Keratinocyte (primary cell): Measurements from ENCODE around the gene LHFPL6. TPM values are rescaled to one million over a fixed set of nuclear protein-coding genes. Genes with fewer than 3 reads are reported as not detected.

Experiments used
- DNase-seq: peaks from one replicate; pipeline ENCODE4 v3.0.0-alpha.2; 2011; ENCODE audit warnings: low read depth, missing footprints, low spot score
- FAIRE-seq: peaks from 2 replicates; lab custom pipeline; 2011; peaks lifted over from hg19 to GRCh38; lab: Jason Lieb, UNC
- H2AFZ ChIP-seq: 2 replicates; pipeline ENCODE4 v1.6.0; 2012; ENCODE audit warnings: low read length, control low read depth, inconsistent platforms; ENCODE audit not compliant: control insufficient read depth
- H3K27ac ChIP-seq: 2 replicates; pipeline ENCODE4 v1.5.1; 2011; ENCODE audit warnings: low read length; ENCODE audit not compliant: control insufficient read depth, insufficient read depth
- H3K27me3 ChIP-seq: 3 replicates; pipeline ENCODE4 v1.6.0; 2011; ENCODE audit warnings: low read length; ENCODE audit not compliant: control insufficient read depth, insufficient read depth; ENCODE audit errors: extremely low read depth
- H3K36me3 ChIP-seq, 2 experiments: 2 replicates in 1 of 2; 3 replicates in 1 of 2; pipeline ENCODE4 v1.5.1; 2011; ENCODE audit warnings: low read length in 2 of 2, mild to moderate bottlenecking in 1 of 2; ENCODE audit not compliant: control insufficient read depth in 2 of 2, insufficient read depth in 2 of 2; ENCODE audit errors: extremely low read depth in 1 of 2
- H3K4me1 ChIP-seq: 3 replicates; pipeline ENCODE4 v1.5.1; 2011; ENCODE audit warnings: low read length; ENCODE audit not compliant: control insufficient read depth, insufficient read depth; ENCODE audit errors: extremely low read depth
- H3K4me2 ChIP-seq: 3 replicates; pipeline ENCODE4 v1.6.0; 2011; ENCODE audit warnings: low read depth, low read length; ENCODE audit not compliant: control insufficient read depth, insufficient read depth; ENCODE audit errors: extremely low read depth
- H3K4me3 ChIP-seq, 3 experiments: fragments of 200-600 bp in 1 of 3; sonication (generic) in 1 of 3; 2 replicates in 2 of 3; 3 replicates in 1 of 3; pipeline ENCODE4 v1.5.1; 2011 to 2016; ENCODE audit warnings: low read length in 3 of 3, mild to moderate bottlenecking in 3 of 3, control low read depth in 2 of 3, inconsistent platforms in 1 of 3, low read depth in 1 of 3, mixed read lengths in 1 of 3, mixed run types in 1 of 3, moderate library complexity in 1 of 3; ENCODE audit not compliant: control insufficient read depth in 2 of 3, insufficient read depth in 2 of 3; ENCODE audit errors: extremely low read depth in 1 of 3
- H3K79me2 ChIP-seq: 2 replicates; pipeline ENCODE4 v1.6.0; 2012; ENCODE audit warnings: low read length; ENCODE audit not compliant: control insufficient read depth, insufficient read depth
- H3K9ac ChIP-seq: 3 replicates; pipeline ENCODE4 v1.6.0; 2011; ENCODE audit warnings: low read length; ENCODE audit not compliant: control insufficient read depth, insufficient read depth; ENCODE audit errors: extremely low read depth
- H3K9me1 ChIP-seq: 3 replicates; pipeline ENCODE4 v1.6.0; 2011; ENCODE audit warnings: low read length; ENCODE audit not compliant: control insufficient read depth, insufficient read depth; ENCODE audit errors: extremely low read depth
- H3K9me3 ChIP-seq: 2 replicates; pipeline ENCODE4 v1.5.1; 2012; ENCODE audit warnings: low read depth, low read length; ENCODE audit not compliant: control insufficient read depth
- H4K20me1 ChIP-seq: 3 replicates; pipeline ENCODE4 v1.6.0; 2011; ENCODE audit warnings: low read length; ENCODE audit not compliant: control insufficient read depth, insufficient read depth; ENCODE audit errors: extremely low read depth
- EZH2 ChIP-seq: IDR thresholded peaks from one replicate; pipeline ENCODE4 v1.6.1; 2012; ENCODE audit warnings: inconsistent platforms, mild to moderate bottlenecking, low read length, moderate library complexity
- dilution Hi-C: fragments of 300-500 bp; cut with MboI; formaldehyde crosslinking; loops from one replicate; pipeline ENCODE4 v1.7.0; 2020; ENCODE audit warnings: low sequenced_read_pairs; ENCODE audit not compliant: extremely low pct_ligation_motif_present
- polyA plus RNA-seq, 5 experiments: library from polyadenylated mRNA; depleted of rRNA in 3 of 5; stranded (reverse) in 3 of 5; stranded (forward) in 1 of 5; unstranded in 1 of 5; fragments of >200 nt; gene quantifications; 1 replicate in 1 of 5; 2 replicates in 3 of 5; 3 replicates in 1 of 5; pipeline versions ENCODE4 v1.2.1 to v1.2.3, GENCODE V29; 2011 to 2012; ENCODE audit warnings: missing spikeins in 2 of 5, low read depth in 1 of 5, low replicate concordance in 1 of 5
- TF ChIP-seq, protein P1 (sequence below), 3 experiments: IDR thresholded peaks in 1 of 3; conservative IDR thresholded peaks in 1 of 3; optimal IDR thresholded peaks in 1 of 3; 2 replicates in 2 of 3; 3 replicates in 1 of 3; pipeline versions ENCODE3 to v1.5.1; 2011; ENCODE audit warnings: low read length in 3 of 3, mild to moderate bottlenecking in 3 of 3, moderate library complexity in 2 of 3, control low read depth in 1 of 3, inconsistent platforms in 1 of 3; ENCODE audit not compliant: insufficient read depth in 2 of 3; ENCODE audit errors: extremely low read depth in 1 of 3

The LHFPL6 gene
- polyA plus RNA-seq, 1 donor (not counting 4 experiments of a cell fraction or from before 2014, with no cell fraction given) = 15.8 TPM

DNA sequence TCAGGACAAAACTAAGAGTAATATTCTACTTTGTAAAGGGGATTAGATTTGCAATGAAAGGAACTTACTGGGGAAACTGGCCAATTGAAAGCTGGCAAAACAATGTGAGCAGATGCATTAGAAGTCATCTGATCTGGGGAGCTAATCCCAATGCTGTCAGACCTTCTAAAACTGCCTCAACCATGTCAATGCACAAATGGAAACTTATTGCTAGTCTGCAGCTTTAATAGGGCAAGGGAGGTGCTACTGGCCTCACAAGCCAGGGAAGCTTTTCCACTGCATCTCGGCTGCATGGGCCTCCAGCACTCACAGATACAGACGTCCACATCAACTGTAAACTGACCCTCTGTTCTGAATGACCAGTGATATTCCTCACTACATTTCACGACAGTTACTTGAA, 154.2 kb downstream of the LHFPL6 start:
- Histone ChIP-seq H3K4me3 (no peak overlapping the region), H3K79me2 (no peaks in the 10 kb centered on the region), H4K20me1 (no peaks in the 10 kb centered on the region), H3K36me3 (no peaks in the 10 kb centered on the region), H3K9me3 (no peaks in the 10 kb centered on the region), H2AFZ (no peak overlapping the region), H3K4me2 (no peak overlapping the region), H3K27ac (no peak overlapping the region), H3K9me1 (no peaks in the 10 kb centered on the region), H3K9ac (no peak overlapping the region), H3K4me1 (no peaks in the 10 kb centered on the region), H3K27me3 (no peaks in the 10 kb centered on the region)
- TF ChIP-seq EZH2 = no peak
- TF ChIP-seq, protein P1, sequence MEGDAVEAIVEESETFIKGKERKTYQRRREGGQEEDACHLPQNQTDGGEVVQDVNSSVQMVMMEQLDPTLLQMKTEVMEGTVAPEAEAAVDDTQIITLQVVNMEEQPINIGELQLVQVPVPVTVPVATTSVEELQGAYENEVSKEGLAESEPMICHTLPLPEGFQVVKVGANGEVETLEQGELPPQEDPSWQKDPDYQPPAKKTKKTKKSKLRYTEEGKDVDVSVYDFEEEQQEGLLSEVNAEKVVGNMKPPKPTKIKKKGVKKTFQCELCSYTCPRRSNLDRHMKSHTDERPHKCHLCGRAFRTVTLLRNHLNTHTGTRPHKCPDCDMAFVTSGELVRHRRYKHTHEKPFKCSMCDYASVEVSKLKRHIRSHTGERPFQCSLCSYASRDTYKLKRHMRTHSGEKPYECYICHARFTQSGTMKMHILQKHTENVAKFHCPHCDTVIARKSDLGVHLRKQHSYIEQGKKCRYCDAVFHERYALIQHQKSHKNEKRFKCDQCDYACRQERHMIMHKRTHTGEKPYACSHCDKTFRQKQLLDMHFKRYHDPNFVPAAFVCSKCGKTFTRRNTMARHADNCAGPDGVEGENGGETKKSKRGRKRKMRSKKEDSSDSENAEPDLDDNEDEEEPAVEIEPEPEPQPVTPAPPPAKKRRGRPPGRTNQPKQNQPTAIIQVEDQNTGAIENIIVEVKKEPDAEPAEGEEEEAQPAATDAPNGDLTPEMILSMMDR (optimal IDR thresholded peaks at IDR 0.05 in 1 of 3, IDR thresholded peaks at IDR 0.05 in 1 of 3, conservative IDR thresholded peaks at IDR 0.05 in 1 of 3; ENCODE audit: extremely low read depth in 1 of 3, insufficient read depth in 2 of 3, low read length in 3 of 3) = no peak
- dilution Hi-C loops = no loop called here
- DNase-seq = no peak
- FAIRE-seq = no peak

DNA sequence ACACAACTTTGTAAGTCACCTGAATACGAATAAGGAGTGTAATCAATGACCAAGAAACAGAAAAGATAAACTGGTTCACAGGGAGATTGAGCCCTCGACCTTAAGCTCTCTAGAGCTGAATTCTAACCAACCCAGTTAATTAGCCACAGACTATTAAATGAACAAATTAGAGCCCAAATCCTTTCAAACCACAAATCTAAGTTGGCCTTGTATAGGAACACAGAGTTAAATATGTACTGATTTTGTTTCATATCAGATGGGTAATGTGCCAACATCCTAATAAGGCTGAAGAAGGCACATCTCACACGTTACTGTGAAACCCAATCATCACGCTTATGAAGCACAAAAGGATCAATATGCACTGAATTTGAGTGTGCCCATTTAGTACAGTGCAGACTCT, 156.1 kb downstream of the LHFPL6 start:
- FAIRE-seq (no peak), DNase-seq (no peak)
- no peaks in the 10 kb centered on the region for H3K36me3 ChIP-seq
- H3K9me1 ChIP-seq = no peaks in the 10 kb centered on the region
- H3K27me3 ChIP-seq = no peaks in the 10 kb centered on the region
- no peak for TF ChIP-seq EZH2
- TF ChIP-seq, protein P1 (optimal IDR thresholded peaks at IDR 0.05 in 1 of 3, IDR thresholded peaks at IDR 0.05 in 1 of 3, conservative IDR thresholded peaks at IDR 0.05 in 1 of 3; ENCODE audit: extremely low read depth in 1 of 3, insufficient read depth in 2 of 3, low read length in 3 of 3) = no peak
- no peaks in the 10 kb centered on the region for H3K4me1 ChIP-seq
- no peaks in the 10 kb centered on the region for H4K20me1 ChIP-seq
- no peaks in the 10 kb centered on the region for H3K79me2 ChIP-seq
- no peak overlapping the region for H3K27ac ChIP-seq
- H2AFZ ChIP-seq = no peak overlapping the region
- no peaks in the 10 kb centered on the region for H3K9me3 ChIP-seq
- H3K4me2 ChIP-seq = no peak overlapping the region
- no peak overlapping the region for H3K4me3 ChIP-seq
- H3K9ac ChIP-seq = no peak overlapping the region
- dilution Hi-C loops = no loop called here
